Memory B cell (primary cell): Measurements from ENCODE around the gene TUBGCP3.

Experiments
- ATAC-seq: fragments of 150-1000 bp; cut with Tn5 transposase; 2 replicates; pipeline ENCODE4 v1.10.0; 2021; ENCODE audit warnings: low read depth, mild to moderate bottlenecking, moderate library complexity
- DNase-seq, 2 donors: peaks; one replicate each; pipeline ENCODE4 v3.0.0; 2022; ENCODE audit warnings: low spot score in 2 of 2
- H3K27ac Mint-ChIP-seq: one replicate; pipeline ENCODE4 v1.8.0; 2022; ENCODE audit warnings: mild to moderate bottlenecking, moderate library complexity, mixed read lengths
- H3K27me3 Mint-ChIP-seq: one replicate; pipeline ENCODE4 v1.8.0; 2022; ENCODE audit warnings: mixed read lengths
- H3K36me3 Mint-ChIP-seq: one replicate; pipeline ENCODE4 v1.8.0; 2022; ENCODE audit warnings: mild to moderate bottlenecking, mixed read lengths
- H3K4me1 Mint-ChIP-seq: one replicate; pipeline ENCODE4 v1.8.0; 2022; ENCODE audit warnings: mixed read lengths
- H3K4me3 Mint-ChIP-seq: one replicate; pipeline ENCODE4 v1.8.0; 2022; ENCODE audit warnings: mild to moderate bottlenecking, moderate library complexity, mixed read lengths
- H3K9me3 Mint-ChIP-seq: one replicate; pipeline ENCODE4 v1.8.0; 2022; ENCODE audit warnings: mixed read lengths

Gene TUBGCP3

GRCh38 chr13:112457081-112457480 lies 130.9 kb downstream of the TUBGCP3 start:
- Mint-ChIP-seq H3K4me1 (no peaks in the 10 kb centered on the region), H3K9me3 (peaks cover 10% of the 10 kb centered on the region), H3K27ac (no peak overlapping the region), H3K27me3 (peaks cover 2% of the 10 kb centered on the region), H3K36me3 (peaks cover 6% of the 10 kb centered on the region), H3K4me3 (no peak overlapping the region)
- DNase-seq = no peak
- ATAC-seq = no peak

GRCh38 chr13:112456138-112457056 lies 131.6 kb downstream of the TUBGCP3 start:
- H3K27me3 Mint-ChIP-seq = peaks cover 2% of the 10 kb centered on the region
- ATAC-seq = no peak
- no peak overlapping the region for H3K27ac Mint-ChIP-seq
- peaks cover 10% of the 10 kb centered on the region for H3K9me3 Mint-ChIP-seq
- no peak overlapping the region for H3K4me3 Mint-ChIP-seq
- no peak for DNase-seq
- peaks cover 5% of the 10 kb centered on the region for H3K36me3 Mint-ChIP-seq
- H3K4me1 Mint-ChIP-seq = no peaks in the 10 kb centered on the region

GRCh38 chr13:112455476-112456059 lies 132.4 kb downstream of the TUBGCP3 start:
- H3K36me3 Mint-ChIP-seq = peaks cover 4% of the 10 kb centered on the region
- DNase-seq (no peak), ATAC-seq (no peak)
- H3K9me3 Mint-ChIP-seq = peaks cover 10% of the 10 kb centered on the region
- no peak overlapping the region for H3K4me3 Mint-ChIP-seq
- no peaks in the 10 kb centered on the region for H3K4me1 Mint-ChIP-seq
- H3K27ac Mint-ChIP-seq = no peak overlapping the region
- H3K27me3 Mint-ChIP-seq = peaks cover 2% of the 10 kb centered on the region

GRCh38 chr13:112454648-112455334 lies 133.2 kb downstream of the TUBGCP3 start:
- Mint-ChIP-seq H3K27ac (no peak overlapping the region), H3K36me3 (peaks cover 4% of the 10 kb centered on the region), H3K4me3 (no peak overlapping the region), H3K9me3 (peaks cover 8% of the 10 kb centered on the region), H3K27me3 (peaks cover 2% of the 10 kb centered on the region), H3K4me1 (no peaks in the 10 kb centered on the region)
- no peak for DNase-seq
- no peak for ATAC-seq

GRCh38 chr13:112453874-112454647 lies 133.9 kb downstream of the TUBGCP3 start:
- Mint-ChIP-seq H3K9me3 (peaks cover 4% of the 10 kb centered on the region), H3K4me1 (no peaks in the 10 kb centered on the region), H3K36me3 (no peaks in the 10 kb centered on the region), H3K27me3 (peaks cover 2% of the 10 kb centered on the region), H3K4me3 (no peak overlapping the region), H3K27ac (no peak overlapping the region)
- DNase-seq = no peak
- no peak for ATAC-seq

GRCh38 chr13:112453207-112453829 lies 134.6 kb downstream of the TUBGCP3 start:
- Mint-ChIP-seq H3K27me3 (peaks cover 3% of the 10 kb centered on the region), H3K27ac (no peak overlapping the region), H3K4me3 (no peak overlapping the region), H3K36me3 (no peaks in the 10 kb centered on the region), H3K9me3 (no peaks in the 10 kb centered on the region), H3K4me1 (peaks cover 2% of the 10 kb centered on the region)
- no peak for ATAC-seq
- no peak for DNase-seq

- peaks cover 2% of the 10 kb centered on the region for H3K4me1 Mint-ChIP-seq
- ATAC-seq (no peak), DNase-seq (no peak)
- no peaks in the 10 kb centered on the region for H3K9me3 Mint-ChIP-seq
- no peaks in the 10 kb centered on the region for H3K36me3 Mint-ChIP-seq
- H3K27me3 Mint-ChIP-seq = peaks cover 3% of the 10 kb centered on the region
- no peak overlapping the region for H3K4me3 Mint-ChIP-seq
- H3K27ac Mint-ChIP-seq = no peak overlapping the region
These were observed 135.4 kb downstream of the TUBGCP3 start for GRCh38 chr13:112452380-112453206.

- DNase-seq (no peak), ATAC-seq (no peak)
- H3K9me3 Mint-ChIP-seq = no peaks in the 10 kb centered on the region
- no peak overlapping the region for H3K4me3 Mint-ChIP-seq
- H3K27me3 Mint-ChIP-seq = peaks cover 3% of the 10 kb centered on the region
- H3K27ac Mint-ChIP-seq = no peak overlapping the region
- H3K36me3 Mint-ChIP-seq = no peaks in the 10 kb centered on the region
- H3K4me1 Mint-ChIP-seq = peaks cover 2% of the 10 kb centered on the region
These were observed 136.2 kb downstream of the TUBGCP3 start for GRCh38 chr13:112451512-112452379.

- Mint-ChIP-seq H3K9me3 (no peaks in the 10 kb centered on the region), H3K4me1 (peaks cover 2% of the 10 kb centered on the region), H3K36me3 (no peaks in the 10 kb centered on the region), H3K27ac (no peak overlapping the region), H3K4me3 (no peak overlapping the region), H3K27me3 (peaks cover 3% of the 10 kb centered on the region)
- no peak for ATAC-seq
- no peak for DNase-seq
These were observed 137.1 kb downstream of the TUBGCP3 start for GRCh38 chr13:112450904-112451240.

GRCh38 chr13:112450118-112450903 lies 137.6 kb downstream of the TUBGCP3 start:
- ATAC-seq (no peak), DNase-seq (no peak)
- Mint-ChIP-seq H3K36me3 (no peaks in the 10 kb centered on the region), H3K4me3 (no peak overlapping the region), H3K27ac (no peak overlapping the region), H3K9me3 (no peaks in the 10 kb centered on the region), H3K27me3 (peaks cover 3% of the 10 kb centered on the region), H3K4me1 (peaks cover 2% of the 10 kb centered on the region)

- Mint-ChIP-seq H3K27ac (no peak overlapping the region), H3K36me3 (no peaks in the 10 kb centered on the region), H3K4me3 (no peak overlapping the region), H3K4me1 (peaks cover 2% of the 10 kb centered on the region), H3K27me3 (peaks cover 3% of the 10 kb centered on the region), H3K9me3 (no peaks in the 10 kb centered on the region)
- ATAC-seq (no peak), DNase-seq (no peak)
These were observed 138.4 kb downstream of the TUBGCP3 start for GRCh38 chr13:112449545-112449930.
